Iris pigment epithelial cell (primary cell): Measurements from ENCODE around the gene RELN.
"Not testable (repeated sequence)": the region's sequence is repeated elsewhere in the genome, so short reads cannot be mapped to it uniquely, and the experiment has no call there.

Experiments
- DNase-seq: peaks from one replicate; pipeline ENCODE4 v3.0.0-alpha.2; 2011; ENCODE audit warnings: low read depth

RELN gene

GRCh38 chr7:103940382-103941268 is 48.8 kb downstream of the RELN start:
- DNase-seq, result no peak

GRCh38 chr7:103937680-103938079 is 51.8 kb downstream of the RELN start:
- no peak for DNase-seq

GRCh38 chr7:103936558-103936957 is 52.9 kb downstream of the RELN start:
- DNase-seq, result no peak

DNA sequence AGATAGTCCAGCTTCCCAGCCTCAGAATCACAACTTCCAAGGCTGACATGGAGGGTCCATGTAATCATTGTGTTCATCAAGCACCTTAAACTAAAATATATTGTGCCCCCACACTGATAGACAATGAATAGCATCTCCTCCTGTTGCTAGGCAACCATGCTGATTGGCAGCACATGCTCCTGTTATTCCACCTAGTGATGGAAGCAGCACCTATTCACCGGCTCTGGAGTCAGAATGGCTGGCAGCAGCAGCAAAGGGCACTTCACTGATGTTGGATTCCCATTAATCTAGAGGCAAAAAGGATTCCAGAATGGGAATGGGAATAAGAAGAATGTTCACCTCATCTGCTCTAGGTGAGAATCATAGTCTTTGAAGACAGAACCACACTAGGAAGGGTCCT is 55.0 kb downstream of the RELN start:
- no peak for DNase-seq

- DNase-seq, result no peak
Measured at GRCh38 chr7:103932389-103932788, 57.1 kb downstream of the RELN start.

GRCh38 chr7:103929901-103930311 is 59.6 kb downstream of the RELN start:
- DNase-seq, result no peak

- no peak for DNase-seq
Measured at GRCh38 chr7:103928581-103928980, 60.9 kb downstream of the RELN start.

DNA sequence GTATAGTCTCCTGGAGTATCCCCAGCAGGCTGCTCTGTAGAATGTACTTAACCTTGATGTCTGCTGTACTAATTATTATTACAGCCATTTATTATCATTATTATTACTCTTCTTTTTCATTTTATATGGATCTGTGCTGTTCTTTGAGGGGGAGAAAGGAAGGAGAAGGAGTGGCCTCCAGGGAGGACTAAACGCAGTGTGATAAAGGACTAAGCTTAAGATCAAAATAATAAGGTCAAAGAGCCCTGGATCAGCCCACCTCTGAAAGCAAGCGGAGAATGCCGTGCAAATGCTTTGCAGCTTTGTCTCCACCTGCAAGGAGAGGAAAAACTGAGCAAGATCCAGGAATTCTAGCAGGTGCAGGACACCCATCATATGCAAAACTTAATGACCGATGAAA is 65.3 kb downstream of the RELN start:
- no peak for DNase-seq

DNA sequence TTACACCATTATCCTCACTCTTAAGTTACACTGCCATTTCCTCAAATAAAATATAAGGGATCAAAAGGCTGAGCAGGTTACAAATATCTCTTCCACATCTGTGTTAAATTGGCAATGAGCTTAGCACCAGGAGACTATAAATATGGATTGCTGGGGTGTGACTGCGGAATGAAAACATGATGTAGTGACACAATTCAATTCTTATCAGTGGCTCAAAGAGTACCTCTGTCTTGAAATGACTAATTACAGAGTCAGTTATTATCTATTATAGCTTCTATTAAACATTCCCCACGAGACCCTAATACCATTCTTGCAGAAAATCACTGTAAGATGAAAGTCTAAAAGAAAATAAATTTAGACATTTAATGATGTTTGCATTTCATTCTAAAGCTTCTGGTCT is 67.1 kb downstream of the RELN start:
- no peak for DNase-seq

GRCh38 chr7:103921692-103922091 is 67.8 kb downstream of the RELN start:
- DNase-seq, result no peak

DNA sequence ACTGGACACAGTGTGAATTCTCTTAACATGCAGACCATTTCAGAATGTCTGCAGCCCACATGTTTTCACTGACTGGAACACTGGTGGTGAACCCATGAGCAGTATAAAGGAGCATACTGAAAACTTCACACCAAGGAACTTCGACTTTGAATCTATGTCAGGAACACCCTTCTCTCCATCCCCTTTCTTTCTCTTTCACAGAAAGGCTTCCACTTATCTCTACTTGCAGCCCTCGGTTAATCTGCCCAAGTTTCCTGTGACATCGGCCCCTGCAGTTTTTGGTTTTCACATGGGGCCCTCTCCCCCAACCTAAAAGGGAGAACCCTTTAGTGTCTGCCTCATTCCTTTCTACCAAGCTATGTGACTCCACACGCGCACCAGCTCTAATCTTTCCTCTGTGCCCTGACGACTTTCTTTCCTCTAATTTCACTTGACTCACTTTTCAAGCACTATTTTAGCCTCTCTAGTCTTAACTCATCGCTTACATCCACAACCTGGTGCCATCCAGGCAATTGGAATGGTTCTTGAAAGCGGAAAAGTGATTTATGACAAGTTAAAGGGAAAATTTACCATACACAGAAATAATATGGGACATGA is 70.1 kb downstream of the RELN start:
- no peak for DNase-seq

- DNase-seq, result no peak
Measured at GRCh38 chr7:103918631-103919271, 70.7 kb downstream of the RELN start.

DNA sequence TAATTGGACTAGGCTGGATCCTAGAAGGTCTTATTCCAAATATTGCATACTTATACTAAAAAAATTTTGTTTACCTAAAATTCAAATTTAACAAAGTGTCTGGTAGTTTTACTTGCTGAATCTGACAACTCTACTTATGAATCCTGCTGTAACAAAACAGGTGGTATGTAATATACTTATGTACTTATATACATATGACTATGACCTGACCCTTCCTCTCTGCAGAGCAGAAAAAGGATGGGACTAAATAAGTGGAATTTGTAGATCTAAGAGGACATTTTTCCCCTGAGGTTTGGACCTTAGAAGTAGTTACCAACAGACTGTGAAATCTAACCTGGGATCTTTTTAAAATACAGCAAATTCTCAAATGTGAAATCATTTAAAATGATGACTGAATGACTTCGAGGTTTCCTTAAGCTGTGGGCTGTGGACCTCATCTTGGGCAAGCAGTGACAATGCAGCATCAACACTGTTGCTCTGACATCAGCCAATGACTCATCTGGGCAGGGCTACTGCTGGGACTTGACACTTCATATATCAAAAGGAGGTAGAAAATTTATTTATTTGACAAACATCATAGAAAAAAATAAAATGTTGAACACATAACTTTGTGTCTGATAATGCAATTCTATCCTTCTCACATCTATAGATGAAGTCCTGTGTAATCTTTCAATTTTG is 73.6 kb downstream of the RELN start:
- DNase-seq, result peak; percentile 40

- peak; percentile 32 for DNase-seq
Measured at GRCh38 chr7:103914147-103914899, 75.1 kb downstream of the RELN start.

- peak; percentile 17 for DNase-seq
Measured at GRCh38 chr7:103912891-103913605, 76.4 kb downstream of the RELN start.

DNA sequence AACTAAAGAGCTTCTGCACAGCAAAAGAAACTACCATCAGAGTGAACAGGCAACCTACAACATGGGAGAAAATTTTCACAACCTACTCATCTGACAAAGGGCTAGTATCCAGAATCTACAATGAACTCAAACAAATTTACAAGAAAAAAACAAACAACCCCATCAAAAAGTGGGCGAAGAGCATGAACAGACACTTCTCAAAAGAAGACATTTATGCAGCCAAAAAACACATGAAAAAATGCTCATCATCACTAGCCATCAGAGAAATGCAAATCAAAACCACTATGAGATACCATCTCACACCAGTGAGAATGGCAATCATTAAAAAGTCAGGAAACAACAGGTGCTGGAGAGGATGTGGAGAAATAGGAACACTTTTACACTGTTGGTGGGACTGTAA is 78.4 kb downstream of the RELN start:
- DNase-seq, result not testable (repeated sequence)

- no peak for DNase-seq
Measured at GRCh38 chr7:103905997-103906396, 83.5 kb downstream of the RELN start.

DNA sequence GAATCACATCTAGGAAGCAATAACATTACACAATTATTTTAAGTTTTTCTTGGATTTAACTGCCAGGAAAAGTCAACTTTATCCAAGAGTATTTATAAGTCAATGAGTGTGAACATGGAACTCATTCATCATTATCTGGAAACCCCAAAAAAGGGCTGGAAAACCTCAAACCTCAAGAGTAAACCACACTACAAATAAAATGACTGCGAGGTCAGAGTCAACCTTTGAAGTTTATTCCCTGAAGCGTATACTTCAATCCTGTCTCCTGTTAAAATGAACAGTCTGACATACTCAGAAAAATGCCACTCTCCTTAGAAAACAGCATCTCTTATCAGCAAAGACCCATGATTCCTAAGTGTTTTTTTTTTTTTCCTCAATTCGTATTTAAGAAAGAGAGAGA is 86.5 kb downstream of the RELN start:
- peak; percentile 14 for DNase-seq

- DNase-seq, result not testable (repeated sequence)
Measured at GRCh38 chr7:103896826-103897225, 92.6 kb downstream of the RELN start.

GRCh38 chr7:103894656-103895596 is 94.5 kb downstream of the RELN start:
- no peak for DNase-seq
